ENCODE results near the gene AMER3.

AMER3 gene

GRCh38 chr2:130756053-130756873, 923 bp downstream of the AMER3 start:
- DNase-seq: no peak

DNA sequence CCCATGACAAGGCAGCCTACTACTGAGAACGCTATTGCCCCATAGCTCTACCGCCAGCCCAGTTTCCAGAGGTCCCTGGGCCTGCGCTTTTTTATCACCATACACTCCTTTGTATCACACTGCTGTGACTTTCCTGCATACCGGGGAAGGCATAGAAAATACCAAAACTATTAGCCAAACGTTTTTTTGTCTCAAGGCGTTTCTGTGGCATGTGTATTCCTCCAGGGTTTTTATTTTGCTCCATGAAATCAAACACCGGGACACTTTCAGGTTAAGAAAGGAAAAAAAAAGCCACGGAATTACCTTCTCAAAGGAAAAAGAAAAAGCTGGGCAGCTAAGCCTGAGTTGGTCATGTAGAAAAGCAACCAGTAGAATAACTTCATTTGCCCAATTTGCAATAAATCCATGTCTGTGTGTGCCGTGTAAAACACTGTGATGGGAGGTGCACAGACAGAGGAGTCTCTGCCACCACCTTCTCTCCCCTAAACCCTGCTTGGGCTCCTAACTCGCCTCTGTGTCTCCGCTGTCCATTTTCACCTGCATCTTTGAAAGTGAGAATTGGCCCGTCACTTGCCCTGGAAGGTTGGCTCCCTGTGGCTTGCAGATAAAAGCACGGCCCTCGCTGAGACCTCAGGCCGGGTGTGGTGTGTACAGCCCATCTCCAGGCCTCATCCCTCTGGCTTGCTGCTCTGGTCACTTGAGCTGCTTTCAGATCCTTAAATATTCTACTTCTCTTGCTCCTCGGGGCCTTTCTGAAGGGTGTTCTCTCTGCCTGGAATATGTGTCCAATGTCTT, 1.7 kb downstream of the AMER3 start:
- DNase-seq: no peak

DNA sequence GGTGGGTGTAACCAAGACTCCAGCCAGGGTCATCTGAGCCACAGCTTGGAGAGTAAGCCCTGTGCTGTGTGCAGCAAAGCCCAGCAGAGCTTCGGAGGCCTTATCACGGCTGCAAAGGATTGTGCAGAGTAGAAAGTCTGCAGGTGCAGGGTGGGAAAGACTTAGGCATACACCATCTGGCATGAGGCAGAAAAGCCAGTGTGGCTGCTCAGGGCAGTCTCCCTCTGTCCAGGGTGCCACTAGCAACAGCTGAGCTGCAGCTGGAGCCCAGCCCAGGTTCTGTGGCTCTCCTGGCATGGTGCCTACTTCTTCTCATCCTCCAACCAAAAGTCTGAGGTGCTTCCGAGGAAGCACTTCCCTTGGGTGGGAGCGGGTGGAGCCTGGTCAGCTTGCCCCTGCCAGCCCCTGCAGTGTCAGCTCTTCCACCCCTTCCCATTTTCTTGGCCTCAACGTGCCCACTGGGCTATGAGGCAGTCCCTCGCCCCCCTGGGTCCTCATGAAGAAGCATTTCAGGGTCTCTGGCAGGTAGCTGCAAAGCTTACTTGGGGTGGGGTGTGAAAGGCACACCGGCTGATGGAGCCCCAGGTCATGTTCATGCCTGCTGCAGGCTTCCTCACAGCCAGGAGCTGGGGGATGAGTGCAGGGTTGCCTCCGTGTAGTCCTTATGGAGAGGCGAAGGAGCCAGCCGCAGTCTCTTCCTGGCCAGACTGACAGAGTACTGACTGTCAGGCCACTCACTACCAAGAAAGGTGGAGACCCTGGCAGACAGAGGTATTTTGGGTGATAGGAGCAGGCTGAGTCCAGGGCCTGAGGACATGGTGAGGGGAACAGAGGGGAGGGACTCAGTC, 4.8 kb downstream of the AMER3 start:
- DNase-seq: no peak

DNA sequence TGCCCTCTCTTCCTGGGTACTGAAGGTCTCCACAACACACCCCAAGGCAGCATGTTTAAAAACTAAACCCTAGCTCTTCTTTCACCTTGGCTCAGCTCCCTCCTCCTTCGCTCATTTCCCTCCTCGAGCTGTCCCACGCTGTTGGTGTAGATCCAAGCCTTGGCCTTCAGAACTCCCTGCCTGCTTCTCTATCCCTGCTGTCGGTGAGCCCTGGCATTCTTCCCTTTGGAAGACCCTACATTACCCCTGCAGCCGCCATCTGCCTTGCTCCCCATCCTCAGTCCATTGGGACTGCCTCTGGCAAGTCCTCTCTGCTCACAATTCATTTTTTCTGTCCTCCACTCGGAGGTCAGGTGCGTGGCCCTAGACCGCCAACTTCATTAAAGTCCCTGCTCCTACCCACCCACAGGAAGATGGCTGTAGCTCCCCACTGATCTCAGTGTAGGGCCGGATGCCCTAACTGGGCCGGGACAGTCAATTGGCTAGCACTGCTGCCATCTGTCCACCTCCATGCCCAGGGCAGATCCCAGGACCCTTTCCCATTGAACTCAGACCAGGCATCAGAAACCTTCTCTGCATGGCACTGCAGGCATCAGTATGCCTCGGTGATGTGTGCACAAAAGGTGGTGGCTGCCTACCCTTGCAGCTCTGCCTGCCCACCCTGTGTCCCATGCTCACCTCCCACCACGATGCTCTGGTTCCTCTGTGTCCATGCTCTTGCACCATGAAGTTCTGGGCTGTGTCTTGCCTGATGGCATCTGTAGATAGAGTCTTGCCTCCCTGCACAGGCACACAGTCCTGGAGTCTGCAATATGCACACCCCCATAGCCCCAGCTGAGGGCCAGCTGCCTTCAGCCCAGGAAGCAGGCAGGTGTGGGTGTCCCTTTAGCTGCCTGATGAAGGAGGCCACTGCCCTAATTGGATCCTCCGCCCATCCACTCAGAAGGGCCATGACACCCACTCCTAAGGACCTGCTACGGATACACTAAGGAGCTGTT, 5.7 kb downstream of the AMER3 start:
- no peak for DNase-seq

DNA sequence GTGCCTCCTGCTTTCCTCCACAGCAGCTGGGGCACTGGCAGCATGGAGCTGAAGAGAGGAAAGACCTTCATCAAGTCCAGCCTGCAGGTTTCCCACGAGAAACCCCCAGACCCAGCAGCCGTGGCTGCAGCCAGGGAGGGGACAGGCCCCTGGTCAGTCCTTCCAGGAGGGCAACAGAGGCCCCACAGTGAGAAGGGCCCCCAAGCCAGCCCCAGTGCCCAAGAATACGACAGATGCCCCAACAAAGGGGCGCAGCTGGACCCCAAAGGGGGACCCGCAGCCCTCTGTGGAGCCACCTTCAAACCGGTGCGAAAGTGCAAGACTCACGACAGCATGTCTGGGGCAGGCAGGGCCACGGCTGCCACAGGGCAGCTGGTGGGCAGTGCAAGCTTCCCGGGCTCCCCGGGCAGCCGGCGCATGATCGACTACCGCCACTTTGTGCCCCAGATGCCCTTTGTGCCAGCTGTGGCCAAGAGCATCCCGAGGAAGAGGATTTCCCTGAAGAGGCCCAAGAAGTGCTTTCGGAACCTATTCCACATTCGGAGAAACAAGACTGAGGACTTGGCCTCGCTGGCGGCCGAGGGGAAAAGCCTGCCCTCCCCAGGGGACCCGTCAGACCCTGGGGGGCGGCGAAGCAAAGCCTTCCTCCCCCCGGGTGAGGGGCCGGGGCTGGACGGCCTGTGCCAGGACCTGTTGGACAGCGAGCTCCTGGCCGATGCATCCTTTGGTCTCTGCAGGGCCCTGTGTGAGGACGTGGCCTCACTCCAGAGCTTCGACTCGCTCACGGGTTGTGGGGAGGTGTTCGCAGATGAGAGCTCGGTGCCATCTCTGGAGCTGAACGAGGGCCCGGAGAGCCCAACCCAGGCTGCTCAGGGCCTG, 6.9 kb downstream of the AMER3 start:
- no peak for DNase-seq

- DNase-seq: no peak
Observed at GRCh38 chr2:130762910-130763385, 7.6 kb downstream of the AMER3 start.

- DNase-seq: no peak
Observed at GRCh38 chr2:130763405-130763804, 8.1 kb downstream of the AMER3 start.

DNA sequence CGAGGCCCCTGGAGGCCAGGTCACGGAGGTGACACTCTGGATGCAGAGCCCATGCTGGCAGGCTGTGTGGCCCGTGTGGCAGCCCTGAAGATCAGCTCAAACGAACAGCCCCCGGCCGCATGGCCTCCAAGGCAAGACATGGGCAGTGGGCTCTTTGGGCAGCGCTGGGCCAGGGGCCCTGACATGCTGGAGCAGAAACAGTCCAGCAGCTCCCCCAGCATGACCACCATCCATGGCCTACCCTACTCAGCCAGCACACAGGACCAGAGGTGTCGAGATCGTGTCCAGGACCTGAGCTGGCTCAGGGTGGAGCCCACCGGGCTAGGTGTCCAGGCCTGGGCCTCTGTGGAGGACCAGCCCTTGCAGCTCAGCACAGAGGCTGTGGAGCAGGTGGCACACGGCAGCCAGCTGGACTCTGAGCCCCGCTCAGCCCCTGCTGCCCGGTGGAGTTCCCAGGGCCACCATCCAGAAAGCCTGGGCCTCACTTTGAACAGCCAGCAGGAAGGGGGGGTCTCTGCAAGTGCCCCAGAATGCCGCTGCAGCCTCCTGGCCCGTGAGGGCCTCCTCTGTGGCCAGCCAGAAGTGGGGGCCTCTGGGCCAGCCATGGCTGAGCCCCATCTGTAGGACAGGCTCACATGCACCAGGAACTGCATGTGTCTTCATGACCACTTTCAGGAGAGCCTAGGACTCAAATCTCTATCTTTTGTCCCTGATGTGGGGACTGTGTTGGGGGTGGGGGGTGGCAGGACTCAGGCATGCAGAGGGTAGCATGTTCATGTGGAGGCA, 8.9 kb downstream of the AMER3 start:
- no peak for DNase-seq

- DNase-seq: no peak
Observed at GRCh38 chr2:130764821-130765115, 9.4 kb downstream of the AMER3 start.

DNA sequence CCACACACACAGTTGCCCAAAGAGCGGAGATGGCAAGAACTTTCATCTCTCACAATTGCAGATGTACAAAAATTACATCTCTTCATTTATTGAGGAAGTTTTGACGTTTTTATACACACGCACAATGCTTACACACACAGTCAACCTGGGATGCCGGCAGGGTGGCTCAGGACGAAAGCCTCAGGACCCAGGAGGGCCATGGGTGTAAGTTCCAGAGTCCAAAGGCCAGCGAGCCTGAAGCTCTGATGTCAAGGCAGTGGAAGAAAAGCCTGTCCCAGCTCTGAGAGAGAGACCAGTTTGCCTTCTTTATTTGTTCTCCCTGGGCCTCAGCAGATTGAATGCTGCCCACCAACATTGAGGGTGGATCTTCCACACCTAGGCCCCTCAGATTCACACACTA, 10.1 kb downstream of the AMER3 start:
- DNase-seq: no peak

DNA sequence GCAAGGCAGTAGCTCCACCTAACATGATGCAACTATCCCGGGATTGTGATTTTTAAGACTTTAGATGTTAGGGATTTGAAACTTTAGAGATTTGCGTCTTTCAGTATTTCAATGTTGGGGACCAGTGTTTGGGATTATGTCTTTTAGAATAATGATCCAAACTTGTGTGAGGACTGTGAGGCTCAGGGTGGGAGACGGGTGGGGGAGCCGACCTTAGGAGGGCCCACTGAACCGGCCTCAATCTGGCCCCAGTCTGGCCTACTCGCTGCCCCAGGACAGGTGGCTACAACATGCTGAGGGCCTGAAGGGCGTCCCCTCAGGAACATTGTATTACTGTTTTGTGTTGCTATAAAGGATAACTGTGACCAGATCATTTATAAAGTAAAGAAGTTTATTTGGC, 10.7 kb downstream of the AMER3 start:
- no peak for DNase-seq

DNA sequence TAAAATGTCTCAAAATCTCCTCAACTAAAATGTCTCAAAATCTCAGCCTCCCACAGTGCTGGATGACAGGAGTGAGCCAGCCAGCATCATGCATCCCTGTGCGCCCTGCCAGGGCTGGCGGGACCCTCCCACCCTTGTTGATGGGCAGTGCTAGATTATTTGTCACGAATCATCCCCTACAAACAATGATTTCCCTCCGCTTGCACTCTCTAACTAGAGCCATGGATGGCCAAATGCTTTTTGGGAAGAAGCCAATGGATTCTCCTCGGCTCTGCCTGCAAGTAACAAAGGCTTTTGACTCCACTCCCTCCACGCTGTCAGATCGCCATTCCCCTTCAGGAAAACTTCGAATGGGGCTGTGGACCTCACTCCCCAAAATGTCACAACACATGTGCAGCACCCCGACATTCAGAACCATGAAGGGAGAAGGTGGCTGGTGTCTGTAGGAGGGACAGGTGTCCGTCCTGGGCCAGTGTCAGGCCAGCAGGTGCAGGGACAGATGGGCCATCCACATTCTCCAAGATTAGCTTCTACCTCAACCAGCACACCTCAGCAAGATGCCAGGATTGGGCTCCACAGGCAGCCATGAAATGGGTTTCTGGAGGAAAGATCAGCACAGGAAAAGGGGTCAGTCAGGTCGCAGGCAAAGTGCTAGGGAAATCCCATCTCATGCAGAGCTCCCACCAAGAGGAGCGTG, 11.5 kb downstream of the AMER3 start:
- DNase-seq: no peak

DNA sequence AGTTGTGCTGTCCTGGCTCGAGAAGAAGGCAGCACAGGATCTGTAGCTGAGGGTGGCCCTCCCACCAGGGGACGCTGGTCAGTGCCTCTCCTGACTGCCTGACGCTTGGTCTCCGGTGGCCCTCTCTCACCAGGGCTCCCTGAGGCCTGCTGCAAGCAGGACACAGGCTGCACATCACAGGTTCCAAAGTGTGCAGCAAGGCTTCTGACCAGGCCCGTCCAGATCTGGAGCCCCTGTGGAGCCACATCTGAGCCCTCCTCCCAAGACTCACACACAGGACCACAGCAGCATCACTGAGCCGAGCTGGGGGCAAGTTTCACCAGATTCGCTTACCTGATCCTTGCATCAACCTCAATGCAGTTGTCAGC, 12.1 kb downstream of the AMER3 start:
- no peak for DNase-seq

GRCh38 chr2:130768191-130768855, 13.0 kb downstream of the AMER3 start:
- no peak for DNase-seq

GRCh38 chr2:130769343-130769907, 14.1 kb downstream of the AMER3 start:
- no peak for DNase-seq

DNA sequence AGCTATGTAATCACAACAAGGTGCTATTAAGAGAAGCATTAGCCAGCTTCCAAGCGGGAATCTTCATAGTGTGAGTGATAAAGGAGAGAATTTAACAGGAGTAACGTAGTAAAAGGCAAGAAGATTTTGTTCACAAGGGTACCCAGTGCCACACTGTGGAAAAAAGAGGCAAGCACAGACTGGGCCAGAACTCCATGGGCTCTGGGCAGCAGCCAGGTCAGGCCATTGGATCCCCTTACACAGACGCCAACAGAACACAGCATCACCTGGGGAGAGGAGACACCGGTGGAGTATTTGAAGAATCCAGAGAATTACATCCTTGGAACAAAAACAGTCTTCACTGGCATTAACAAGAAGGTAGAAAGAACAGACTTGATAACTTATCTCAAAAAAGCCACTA, 21.2 kb downstream of the AMER3 start:
- no peak for DNase-seq

DNA sequence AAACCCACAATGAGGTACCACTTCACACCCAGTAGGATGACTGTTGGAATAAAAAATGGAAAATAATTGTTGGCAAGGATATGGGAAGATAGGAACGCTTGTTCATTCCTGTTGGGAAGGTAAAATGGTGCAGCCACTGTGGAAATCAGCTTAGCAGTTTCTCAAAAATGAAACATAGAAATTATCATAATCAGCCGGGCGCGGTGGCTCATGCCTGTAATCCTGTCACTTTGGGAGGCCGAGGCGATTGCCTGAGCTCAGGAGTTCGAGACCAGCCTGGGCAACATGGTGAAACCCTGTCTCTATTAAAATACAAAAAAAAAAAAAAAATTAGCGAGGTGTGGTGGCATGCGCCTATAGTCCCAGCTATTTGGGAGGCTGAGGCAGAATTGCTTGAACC, 23.4 kb downstream of the AMER3 start:
- no peak for DNase-seq

DNA sequence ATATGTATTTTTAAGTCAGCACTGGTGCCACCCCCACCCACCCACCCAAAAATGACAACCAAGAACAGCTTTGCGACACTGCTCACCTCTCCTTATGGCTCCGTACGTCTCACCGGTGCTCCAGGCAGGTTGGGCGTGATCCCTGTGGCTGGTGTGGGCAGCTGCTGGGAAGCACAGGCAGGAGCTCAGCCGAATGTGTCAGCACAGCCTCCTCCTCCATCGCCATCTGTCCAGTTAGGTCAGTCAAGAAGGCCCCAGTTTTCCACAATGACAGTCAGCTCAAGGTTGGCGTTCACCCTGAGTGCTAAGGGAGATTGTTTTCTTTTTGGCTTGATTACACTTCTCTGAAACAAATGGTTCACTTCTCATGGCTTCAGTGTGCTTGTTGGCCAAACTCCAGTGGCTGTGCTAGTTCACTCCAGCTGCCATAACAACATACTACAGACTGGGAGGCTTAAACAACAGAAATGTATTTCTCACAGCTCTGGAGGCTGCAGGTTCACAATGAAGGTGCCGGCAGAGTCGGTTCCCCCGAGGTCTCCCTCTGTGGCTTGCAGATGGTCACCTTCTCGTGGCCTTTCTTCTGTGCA, 30.2 kb downstream of the AMER3 start:
- DNase-seq: no peak

Data from activated naive CD4-positive, alpha-beta T cell (primary cell).